Testis (tissue), 2 donors: ENCODE measurements around the gene APBB1IP.

Experiments
- CTCF ChIP-seq, 3 experiments: fragments of 450-650 bp in 2 of 3; fragments of 200-600 bp in 1 of 3; sonication (generic) in 1 of 3; IDR thresholded peaks; one replicate each; pipeline ENCODE4 v1.5.1; 2016 to 2019; ENCODE audit warnings: antibody characterized with exemption in 3 of 3, mild to moderate bottlenecking in 2 of 3, moderate library complexity in 1 of 3
- POLR2A ChIP-seq: fragments of 450-650 bp; IDR thresholded peaks from one replicate; pipeline ENCODE4 v1.6.1; 2017; ENCODE audit warnings: antibody characterized with exemption, mild to moderate bottlenecking, moderate library complexity

- TF ChIP-seq POLR2A (no peak), CTCF (IDR thresholded peaks at IDR 0.05) (no peak)
Measured at GRCh38 chr10:26527018-26527417, 88.9 kb downstream of the APBB1IP start.
